ENCODE results near the gene EIF4G1. TPM values are rescaled to one million over a fixed set of nuclear protein-coding genes. Genes with fewer than 3 reads are reported as not detected.

EIF4G1 gene
- total RNA-seq, 2 donors from 2014 or later, result 146 to 213 TPM

GRCh38 chr3:184362668-184363546, 48.5 kb downstream of the EIF4G1 start:
- Histone ChIP-seq H3K4me1 (peaks cover 36% of the 10 kb centered on the region), H3K9me3 (no peaks in the 10 kb centered on the region), H3K4me3 (peak overlapping the region; percentile 57 to 69), H3K36me3 (replicated peaks in 1 of 2; ENCODE audit: insufficient read depth in 1 of 2, low read depth in 2 of 2) (peaks cover 0 to 6% of the 10 kb centered on the region in 2 donors), H3K27me3 (no peaks in the 10 kb centered on the region), H3K27ac (peak overlapping the region; percentile 95 to 97 (median 96))
- TF ChIP-seq POLR2A (IDR thresholded peaks at IDR 0.05) (peak; percentile 68 to 90 (median 88)), CTCF (IDR thresholded peaks at IDR 0.05) (peak; percentile 28 to 79 (median 57))
- DNase-seq (peak; percentile 96 to 98 (median 98)), ATAC-seq (peak; percentile 84)
- intact Hi-C loops (cut with DNase I), result no loop called here
- WGBS, 2 donors, result 1% methylated on average over 34 to 58 of the region's 68 CpGs

- whole genome bisulfite sequencing, 2 donors, result 73 to 75% methylated on average over 5 of the region's 5 CpGs
- no peak overlapping the region for H3K27ac ChIP-seq
- peaks cover 28% of the 10 kb centered on the region for H3K4me1 ChIP-seq
- ATAC-seq (no peak), DNase-seq (no peak)
- no peaks in the 10 kb centered on the region for H3K9me3 ChIP-seq
- intact Hi-C loops (cut with DNase I), result no loop called here
- TF ChIP-seq POLR2A (IDR thresholded peaks at IDR 0.05), result no peak
- no peak for TF ChIP-seq CTCF (IDR thresholded peaks at IDR 0.05)
- no peak overlapping the region for H3K4me3 ChIP-seq
- H3K27me3 ChIP-seq, result no peaks in the 10 kb centered on the region
- peaks cover 0 to 7% of the 10 kb centered on the region in 2 donors for H3K36me3 ChIP-seq (replicated peaks in 1 of 2; ENCODE audit: insufficient read depth in 1 of 2, low read depth in 2 of 2)
These were observed 52.3 kb downstream of the EIF4G1 start for GRCh38 chr3:184366619-184367289.

DNA sequence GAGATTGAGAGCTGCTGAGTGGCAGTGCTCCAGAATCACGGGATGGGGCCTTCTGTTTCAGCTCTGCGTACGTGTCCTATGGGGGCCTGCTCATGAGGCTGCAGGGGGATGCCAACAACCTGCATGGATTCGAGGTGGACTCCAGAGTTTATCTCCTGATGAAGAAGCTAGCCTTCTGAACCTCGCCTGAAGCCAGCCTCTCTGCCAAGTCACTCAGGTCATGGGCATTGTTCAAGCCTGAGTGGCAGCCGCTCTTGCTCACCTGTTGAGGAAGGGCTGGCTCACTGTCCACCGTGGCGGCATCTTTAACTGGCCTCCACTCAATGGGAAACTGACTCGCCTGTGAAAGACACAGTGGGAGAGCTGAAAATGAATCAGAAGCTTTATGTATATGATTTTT, 53.7 kb downstream of the EIF4G1 start:
- intact Hi-C loops (cut with DNase I), result no loop called here
- WGBS, 2 donors, result 88% methylated on average over 4 to 9 of the region's 9 CpGs

GRCh38 chr3:184368586-184369183, 54.3 kb downstream of the EIF4G1 start:
- H3K36me3 ChIP-seq (replicated peaks in 1 of 2; ENCODE audit: insufficient read depth in 1 of 2, low read depth in 2 of 2), result peaks cover 0 to 7% of the 10 kb centered on the region in 2 donors
- peaks cover 33% of the 10 kb centered on the region for H3K4me1 ChIP-seq
- 52 to 60% methylated on average over 3 of the region's 3 CpGs for WGBS, 2 donors
- H3K4me3 ChIP-seq, result no peak overlapping the region
- ATAC-seq (no peak), DNase-seq (no peak)
- H3K27ac ChIP-seq, result peak overlapping the region in 1 of 4 donors; percentile 34
- intact Hi-C loops (cut with DNase I), result no loop called here
- no peaks in the 10 kb centered on the region for H3K9me3 ChIP-seq
- no peaks in the 10 kb centered on the region for H3K27me3 ChIP-seq
- TF ChIP-seq POLR2A (IDR thresholded peaks at IDR 0.05), result no peak
- no peak for TF ChIP-seq CTCF (IDR thresholded peaks at IDR 0.05)

More for the DNA sequence above, 53.7 kb downstream of the EIF4G1 start:
- peaks cover 0 to 7% of the 10 kb centered on the region in 2 donors for H3K36me3 ChIP-seq (replicated peaks in 1 of 2; ENCODE audit: insufficient read depth in 1 of 2, low read depth in 2 of 2)
- ATAC-seq (no peak), DNase-seq (no peak)
- no peak overlapping the region for H3K27ac ChIP-seq
- H3K27me3 ChIP-seq, result no peaks in the 10 kb centered on the region
- peaks cover 34% of the 10 kb centered on the region for H3K4me1 ChIP-seq
- no peak overlapping the region for H3K4me3 ChIP-seq
- H3K9me3 ChIP-seq, result no peaks in the 10 kb centered on the region
- TF ChIP-seq POLR2A (IDR thresholded peaks at IDR 0.05) (no peak), CTCF (IDR thresholded peaks at IDR 0.05) (no peak)
